HepG2 (cell line): ENCODE data around the gene DAB1. TPM values are rescaled to one million over a fixed set of nuclear protein-coding genes. Genes with fewer than 3 reads are reported as not detected.

Experiments
- ATAC-seq: fragments of 200-7000 bp; cut with Tn5 transposase; 3 replicates; pipeline ENCODE4 v1.9.1; 2020; ENCODE audit warnings: mild to moderate bottlenecking, moderate library complexity
- BruUV-seq: library from RNA; stranded (reverse); fragments of 400-500 nt; replicated peaks from 2 replicates; lab custom pipeline; 2021; lab: Mats Ljungman, UMichigan
- CTCF ChIA-PET: fragments of 300-600 bp; formaldehyde crosslinking; extraction: SDS; loops from one replicate; lab custom pipeline; 2021; ENCODE audit warnings: low total read pairs, inconsistent platforms, low intra/inter-chr PET ratio; lab: Yijun Ruan, JAX
- POLR2A ChIA-PET: fragments of 350-600 bp; sonication (Branson Sonifier 250); formaldehyde crosslinking; loops from one replicate; lab custom pipeline; 2020; ENCODE audit warnings: antibody characterized with exemption, inconsistent platforms; lab: Yijun Ruan, JAX
- DNase-seq: peaks from one replicate; pipeline ENCODE4 v3.0.0-alpha.2; 2015; ENCODE audit warnings: low spot score
- FAIRE-seq: peaks from 3 replicates; lab custom pipeline; 2011; peaks lifted over from hg19 to GRCh38; lab: Jason Lieb, UNC
- H2AFZ ChIP-seq: one replicate; pipeline ENCODE4 v1.6.1; 2011; ENCODE audit warnings: low read length, inconsistent platforms
- H3K27ac ChIP-seq: fragments of 300-600 bp; 3 replicates; pipeline ENCODE4 v1.8.0; 2011; ENCODE audit warnings: mixed run types, mild to moderate bottlenecking, mixed read lengths, low read length, inconsistent platforms; ENCODE audit not compliant: insufficient read depth; ENCODE audit errors: extremely low read length
- H3K27me3 ChIP-seq, 2 experiments: fragments of 200-600 bp in 1 of 2; 2 replicates in 1 of 2; 3 replicates in 1 of 2; pipeline versions ENCODE4 v1.6.0 to v1.8.0; 2011; ENCODE audit warnings: low read length in 2 of 2, mild to moderate bottlenecking in 2 of 2, moderate library complexity in 2 of 2, inconsistent platforms in 1 of 2; ENCODE audit not compliant: insufficient read depth in 2 of 2, control insufficient read depth in 1 of 2
- H3K36me3 ChIP-seq, 2 experiments: fragments of 200-600 bp in 1 of 2; replicated peaks in 1 of 2; 2 replicates in 1 of 2; 3 replicates in 1 of 2; pipeline versions ENCODE4 v1.5.1 to v1.8.0; 2011; ENCODE audit warnings: low read length in 2 of 2, inconsistent platforms in 1 of 2; ENCODE audit not compliant: insufficient read depth in 2 of 2, control insufficient read depth in 1 of 2
- H3K4me1 ChIP-seq: 2 replicates; pipeline ENCODE4 v1.5.1; 2012; ENCODE audit warnings: low read length, inconsistent platforms; ENCODE audit not compliant: insufficient read depth
- H3K4me2 ChIP-seq: 2 replicates; pipeline ENCODE4 v1.6.0; 2011; ENCODE audit warnings: low read depth, low read length, inconsistent platforms
- H3K4me3 ChIP-seq, 3 experiments: fragments of 200-600 bp in 1 of 3; sonication (generic), shearing (Covaris generic) in 1 of 3; replicated peaks in 1 of 3; 2 replicates each; pipeline ENCODE4 v1.5.1; 2011 to 2016; ENCODE audit warnings: low read length in 3 of 3, inconsistent platforms in 2 of 3, low read depth in 2 of 3, mild to moderate bottlenecking in 2 of 3, control low read depth in 1 of 3, mixed read lengths in 1 of 3; ENCODE audit not compliant: insufficient read depth in 1 of 3
- H3K79me2 ChIP-seq: one replicate; pipeline ENCODE4 v1.6.1; 2011; ENCODE audit warnings: low read length, inconsistent platforms; ENCODE audit not compliant: insufficient read depth
- H3K9ac ChIP-seq: 2 replicates; pipeline ENCODE4 v1.6.0; 2011; ENCODE audit warnings: mild to moderate bottlenecking, low read depth, low read length, inconsistent platforms; ENCODE audit not compliant: insufficient read depth
- H3K9me3 ChIP-seq: 2 replicates; pipeline ENCODE4 v1.5.1; 2012; ENCODE audit warnings: mild to moderate bottlenecking, low read length
- H4K20me1 ChIP-seq: 2 replicates; pipeline ENCODE4 v1.6.0; 2011; ENCODE audit warnings: inconsistent platforms, mild to moderate bottlenecking, low read length, moderate library complexity; ENCODE audit not compliant: insufficient read depth
- HMG20A ChIP-seq: IDR thresholded peaks from 2 replicates; pipeline ENCODE4 v1.6.1; 2016; ENCODE audit warnings: borderline replicate concordance
- JARID2 ChIP-seq: sonication (generic); formaldehyde crosslinking; IDR thresholded peaks from 2 replicates; pipeline ENCODE4 v1.8.1; 2023; ENCODE audit warnings: missing genetic modification reagents, inconsistent platforms; ENCODE audit not compliant: insufficient replicate concordance
- KDM6A ChIP-seq: IDR thresholded peaks from 2 replicates; pipeline ENCODE4 v1.6.1; 2016; ENCODE audit warnings: low read depth
- MTF2 ChIP-seq: sonication (generic); formaldehyde crosslinking; IDR thresholded peaks from 2 replicates; pipeline ENCODE4 v1.5.0; 2020; ENCODE audit warnings: missing genetic modification reagents, borderline replicate concordance
- PAWR ChIP-seq: sonication (generic); formaldehyde crosslinking; IDR thresholded peaks from 2 replicates; pipeline ENCODE4 v1.4.0; 2020; ENCODE audit warnings: missing genetic modification reagents, mild to moderate bottlenecking, borderline replicate concordance
- SMAD9 ChIP-seq: sonication (generic); formaldehyde crosslinking; IDR thresholded peaks from 2 replicates; pipeline ENCODE4 v1.5.1; 2020; ENCODE audit warnings: mild to moderate bottlenecking, missing genetic modification reagents
- TARDBP ChIP-seq: sonication (generic); formaldehyde crosslinking; IDR thresholded peaks from 2 replicates; pipeline ENCODE4 v1.8.0; 2022; ENCODE audit warnings: mild to moderate bottlenecking, missing genetic modification reagents
- TBP ChIP-seq: sonication (generic); formaldehyde crosslinking; IDR thresholded peaks from 2 replicates; pipeline ENCODE4 v1.5.0; 2020; ENCODE audit warnings: missing genetic modification reagents
- YY1 ChIP-seq: IDR thresholded peaks from 2 replicates; pipeline ENCODE4 v1.6.1; 2011; ENCODE audit warnings: low read length, low read depth, moderate library complexity, mild to moderate bottlenecking; ENCODE audit not compliant: insufficient read depth, insufficient replicate concordance
- ZBTB14 ChIP-seq: sonication (generic); formaldehyde crosslinking; IDR thresholded peaks from 2 replicates; pipeline ENCODE4 v1.4.0; 2020; ENCODE audit warnings: missing genetic modification reagents
- ZNF235 ChIP-seq: sonication (generic); formaldehyde crosslinking; IDR thresholded peaks from 2 replicates; pipeline ENCODE4 v1.8.1; 2023; ENCODE audit warnings: mild to moderate bottlenecking, missing genetic modification reagents, borderline replicate concordance
- WGBS: methylation state at CpG from one replicate; pipeline ENCODE4 v1.1.6; 2017; ENCODE audit warnings: low lambda C conversion rate; 5-methylcytosine and 5-hydroxymethylcytosine counted together
- in situ Hi-C: cut with HindIII; loops from 2 replicates; pipeline ENCODE4 v1.10.0; 2017; ENCODE audit warnings: low pct_unique_long_range_greater_than_20kb; ENCODE audit not compliant: extremely low pct_ligation_motif_present
- intact Hi-C: fragments of 100-400 bp; cut with micrococcal nuclease; formaldehyde crosslinking; loops from one replicate; pipeline ENCODE4 v1.10.0; 2022; ENCODE audit not compliant: unreplicated experiment
- polyA plus RNA-seq, 8 experiments: library from polyadenylated mRNA; depleted of rRNA in 3 of 8; stranded (reverse) in 7 of 8; unstranded in 1 of 8; fragments of >200 nt; fragmentation: Illumina TruSeq in 4 of 8; extraction: Trizol in 4 of 8; gene quantifications; 2 replicates each; pipeline versions ENCODE4 v1.2.1 to v1.2.3, GENCODE V29; 2011 to 2016; ENCODE audit warnings: low read depth in 4 of 8, missing spikeins in 1 of 8, mixed read lengths in 1 of 8; ENCODE audit not compliant: insufficient read depth in 1 of 8
- total RNA-seq, 5 experiments: library from RNA; depleted of rRNA; stranded (reverse); fragments of >200 nt; fragmentation: Illumina TruSeq; extraction: Trizol; gene quantifications; 2 replicates each; pipeline ENCODE4 v1.2.3, GENCODE V29; 2016; ENCODE audit warnings: low read depth in 1 of 5
- TF ChIP-seq, protein P1 (sequence below): sonication (generic); formaldehyde crosslinking; IDR thresholded peaks from 2 replicates; pipeline ENCODE4 v1.9.0; 2021; ENCODE audit warnings: missing genetic modification reagents, borderline replicate concordance
- TF ChIP-seq, protein P2 (sequence below): sonication (generic); formaldehyde crosslinking; IDR thresholded peaks from 2 replicates; pipeline ENCODE4 v1.8.0; 2022; ENCODE audit warnings: missing genetic modification reagents, mild to moderate bottlenecking, inconsistent platforms, borderline replicate concordance

The DAB1 gene
- total and polyA plus RNA-seq, 2 of the 13 experiments (the other 11 are each of a cell fraction or from before 2014, with no cell fraction given), result 0.04 to 0.13 TPM

GRCh38 chr1:57319791-57320190 lies 104.1 kb downstream of the DAB1 start:
- DNase-seq, result no peak
- no peak for FAIRE-seq
- Histone ChIP-seq H3K4me1 (peaks cover 4% of the 10 kb centered on the region), H4K20me1 (no peaks in the 10 kb centered on the region), H3K79me2 (no peaks in the 10 kb centered on the region), H3K9ac (no peak overlapping the region), H3K27me3 (no peaks in the 10 kb centered on the region), H3K27ac (no peak overlapping the region), H2AFZ (no peak overlapping the region), H3K4me3 (no peak overlapping the region), H3K4me2 (no peak overlapping the region), H3K9me3 (no peaks in the 10 kb centered on the region), H3K36me3 (no peaks in the 10 kb centered on the region)
- intact Hi-C loops (no loop called here), in situ Hi-C loops (no loop called here)
- no peak for ATAC-seq
- POLR2A ChIA-PET, result no interaction called here
- TF ChIP-seq HMG20A (CRISPR knock-in tag), result no peak
- no peak for TF ChIP-seq YY1
- TF ChIP-seq TBP, result no peak
- no peak for TF ChIP-seq ZNF235 (CRISPR knock-in tag)
- no peak for TF ChIP-seq TARDBP (CRISPR knock-in tag)
- TF ChIP-seq SMAD9, result no peak
- no peak for TF ChIP-seq MTF2 (CRISPR knock-in tag)
- TF ChIP-seq PAWR (CRISPR knock-in tag), result no peak
- no peak for TF ChIP-seq KDM6A (CRISPR knock-in tag)
- no peak for TF ChIP-seq ZBTB14 (CRISPR knock-in tag)
- no peak for TF ChIP-seq JARID2
- TF ChIP-seq, protein P1, sequence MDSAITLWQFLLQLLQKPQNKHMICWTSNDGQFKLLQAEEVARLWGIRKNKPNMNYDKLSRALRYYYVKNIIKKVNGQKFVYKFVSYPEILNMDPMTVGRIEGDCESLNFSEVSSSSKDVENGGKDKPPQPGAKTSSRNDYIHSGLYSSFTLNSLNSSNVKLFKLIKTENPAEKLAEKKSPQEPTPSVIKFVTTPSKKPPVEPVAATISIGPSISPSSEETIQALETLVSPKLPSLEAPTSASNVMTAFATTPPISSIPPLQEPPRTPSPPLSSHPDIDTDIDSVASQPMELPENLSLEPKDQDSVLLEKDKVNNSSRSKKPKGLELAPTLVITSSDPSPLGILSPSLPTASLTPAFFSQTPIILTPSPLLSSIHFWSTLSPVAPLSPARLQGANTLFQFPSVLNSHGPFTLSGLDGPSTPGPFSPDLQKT (CRISPR knock-in tag), result no peak
- TF ChIP-seq, protein P2, sequence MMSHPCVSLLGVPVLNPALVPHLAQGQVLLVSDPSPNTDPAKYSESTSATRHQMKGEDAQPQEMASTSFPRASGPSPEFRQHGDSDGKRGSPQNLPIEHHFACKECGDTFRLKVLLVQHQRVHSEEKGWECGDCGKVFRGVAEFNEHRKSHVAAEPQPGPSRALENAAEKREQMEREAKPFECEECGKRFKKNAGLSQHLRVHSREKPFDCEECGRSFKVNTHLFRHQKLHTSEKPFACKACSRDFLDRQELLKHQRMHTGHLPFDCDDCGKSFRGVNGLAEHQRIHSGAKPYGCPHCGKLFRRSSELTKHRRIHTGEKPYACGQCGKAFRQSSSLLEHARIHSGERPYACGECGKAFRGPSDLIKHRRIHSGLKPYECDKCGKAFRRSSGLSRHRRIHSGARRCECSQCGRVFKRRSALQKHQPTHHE (CRISPR knock-in tag), result no peak
- CTCF ChIA-PET, result no interaction called here
- WGBS, result 35% methylated on average over 3 of the region's 3 CpGs
- BruUV-seq, result no TSS peak
